Adrenal gland (tissue), 12 donors: ENCODE data around the gene HS3ST5. TPM values are rescaled to one million over a fixed set of nuclear protein-coding genes. Genes with fewer than 3 reads are reported as not detected.

Experiments
- DNase-seq, 7 donors: peaks; one replicate each; pipeline ENCODE4 v3.0.0-alpha.2; 2019 to 2020
- H3K27ac ChIP-seq, 5 donors: fragments of 200-600 bp; sonication (generic) in 4 of 5; 1 replicate in 3 of 5; 2 replicates in 2 of 5; pipeline versions ENCODE4 v1.5.1 to v1.8.0; 2016 to 2020; ENCODE audit warnings: mild to moderate bottlenecking in 1 of 5
- H3K27me3 ChIP-seq: fragments of 200-600 bp; 2 replicates; pipeline ENCODE4 v1.8.0; 2021
- H3K36me3 ChIP-seq, 2 donors: fragments of 200-600 bp; replicated peaks in 1 of 2; 1 replicate in 1 of 2; 2 replicates in 1 of 2; pipeline versions ENCODE4 v1.5.1 to v1.8.0; 2018 to 2022
- H3K4me1 ChIP-seq, 2 donors: fragments of 200-600 bp; replicated peaks in 1 of 2; 1 replicate in 1 of 2; 2 replicates in 1 of 2; pipeline versions ENCODE4 v1.5.1 to v1.8.0; 2018 to 2021
- H3K4me3 ChIP-seq, 4 donors: fragments of 200-600 bp; sonication (generic) in 3 of 4; one replicate each; pipeline ENCODE4 v1.5.1; 2016 to 2018
- H3K9me3 ChIP-seq, 3 donors: fragments of 200-600 bp; sonication (generic) in 1 of 3; replicated peaks in 1 of 3; 1 replicate in 2 of 3; 2 replicates in 1 of 3; pipeline versions ENCODE4 v1.5.1 to v1.8.0; 2016 to 2021
- CTCF ChIP-seq, 6 experiments: fragments of 450-650 bp in 4 of 6; fragments of 200-600 bp in 2 of 6; sonication (generic) in 1 of 6; IDR thresholded peaks; 1 replicate in 5 of 6; 2 replicates in 1 of 6; pipeline versions ENCODE4 v1.5.1 to v1.8.0; 2016 to 2021; ENCODE audit warnings: antibody characterized with exemption in 6 of 6, mild to moderate bottlenecking in 2 of 6, moderate library complexity in 1 of 6
- POLR2A ChIP-seq, 2 donors: fragments of 450-650 bp; IDR thresholded peaks; one replicate each; pipeline ENCODE4 v1.6.1; 2017; ENCODE audit warnings: antibody characterized with exemption in 2 of 2, mild to moderate bottlenecking in 2 of 2, moderate library complexity in 1 of 2
- WGBS, 4 donors: extraction: QIAGEN DNeasy Blood & Tissue Kit in 2 of 4; methylation state at CpG; one replicate each; pipeline versions ENCODE4 v1.1.5 to v1.1.7; 2013 to 2017; 5-methylcytosine and 5-hydroxymethylcytosine counted together
- intact Hi-C, 2 donors: fragments of 100-400 bp; cut with DNase I; formaldehyde crosslinking; loops; one replicate each; pipeline versions ENCODE4 v1.14.1 to v1.15.0; 2022 to 2023
- polyA plus RNA-seq, 3 donors: library from polyadenylated mRNA; stranded (reverse); fragments of 200-250 nt in 2 of 3; fragments of 350-450 nt in 1 of 3; fragmentation: Illumina TruSeq in 1 of 3; extraction: RNeasy Lipid Tissue Mini Kit (QIAGEN cat#74804) in 1 of 3; gene quantifications; one replicate each; pipeline ENCODE4 v1.2.3, GENCODE V29; 2013 to 2014
- total RNA-seq, 9 donors: library from RNA; depleted of rRNA in 4 of 9; stranded (reverse); fragments of >200 nt in 4 of 9; fragments of 120-200 nt in 1 of 9; fragmentation: NEBNext Ultra II Directional in 1 of 9; extraction: Animal tissue kit (Norgen Biotek cat#: 25700) in 1 of 9; gene quantifications; one replicate each; pipeline versions ENCODE4 v1.1.0 to v1.2.4, GENCODE V29; 2013 to 2023
- donor health status: healthy with polysubstance abuse.
- donor health status: Bipolar disorder and iron deficiency.
- donor health status: DM: yes; HTN: yes; CAD: no.
- donor health status: DM: no; HTN: no; CAD: no.
- donor health status: DM: no; HTN: no; CAD: no.
- donor health status: DM: yes; HTN: yes; CAD: no.

HS3ST5 gene
- total and polyA plus RNA-seq, 12 donors, result 0.04 to 0.78 (median 0.24) TPM; not detected in 5

- no peaks in the 10 kb centered on the region for H3K36me3 ChIP-seq
- WGBS, 4 donors, result 61 to 86% (median 82%) methylated on average over 3 of the region's 3 CpGs
These were observed 125.9 kb downstream of the HS3ST5 start for GRCh38 chr6:114216789-114217467.

GRCh38 chr6:114210467-114210866 lies 132.4 kb downstream of the HS3ST5 start:
- WGBS, 4 donors, result 76 to 92% (median 85%) methylated on average over 4 of the region's 4 CpGs
- DNase-seq, result no peak
- intact Hi-C loops, result no loop called here

More at GRCh38 chr6:114216789-114217467, 125.9 kb downstream of the HS3ST5 start:
- no peaks in the 10 kb centered on the region for H3K4me1 ChIP-seq
- no peak overlapping the region for H3K27ac ChIP-seq
- H3K27me3 ChIP-seq, result no peaks in the 10 kb centered on the region
- no peak for DNase-seq
- no peaks in the 10 kb centered on the region for H3K9me3 ChIP-seq
- no peak overlapping the region for H3K4me3 ChIP-seq
- TF ChIP-seq CTCF (IDR thresholded peaks at IDR 0.05) (no peak), POLR2A (IDR thresholded peaks at IDR 0.05) (no peak)
- intact Hi-C loops, result no loop called here

GRCh38 chr6:114203460-114203859 lies 139.4 kb downstream of the HS3ST5 start:
- no peak overlapping the region for H3K27ac ChIP-seq
- H3K4me1 ChIP-seq, result no peaks in the 10 kb centered on the region
- intact Hi-C loops, result no loop called here
- H3K4me3 ChIP-seq, result no peak overlapping the region
- no peaks in the 10 kb centered on the region for H3K27me3 ChIP-seq
- 81 to 96% (median 81%) methylated on average over 3 of the region's 3 CpGs for WGBS, 4 donors
- no peak for DNase-seq
- no peaks in the 10 kb centered on the region for H3K9me3 ChIP-seq
- no peak for TF ChIP-seq CTCF (IDR thresholded peaks at IDR 0.05)
- no peak for TF ChIP-seq POLR2A (IDR thresholded peaks at IDR 0.05)
- H3K36me3 ChIP-seq, result no peaks in the 10 kb centered on the region

More at GRCh38 chr6:114210467-114210866, 132.4 kb downstream of the HS3ST5 start:
- H3K4me3 ChIP-seq, result no peak overlapping the region
- H3K9me3 ChIP-seq, result no peaks in the 10 kb centered on the region
- H3K4me1 ChIP-seq, result no peaks in the 10 kb centered on the region
- H3K27ac ChIP-seq, result no peak overlapping the region
- no peaks in the 10 kb centered on the region for H3K27me3 ChIP-seq
- H3K36me3 ChIP-seq, result no peaks in the 10 kb centered on the region
- TF ChIP-seq POLR2A (IDR thresholded peaks at IDR 0.05) (no peak), CTCF (IDR thresholded peaks at IDR 0.05) (no peak)

- no peak for DNase-seq
- TF ChIP-seq CTCF (IDR thresholded peaks at IDR 0.05) (no peak), POLR2A (IDR thresholded peaks at IDR 0.05) (no peak)
- intact Hi-C loops, result no loop called here
These were observed 140.4 kb downstream of the HS3ST5 start for GRCh38 chr6:114202389-114202788.

More at GRCh38 chr6:114202389-114202788, 140.4 kb downstream of the HS3ST5 start:
- Histone ChIP-seq H3K36me3 (no peaks in the 10 kb centered on the region), H3K27me3 (no peaks in the 10 kb centered on the region), H3K4me1 (no peaks in the 10 kb centered on the region), H3K4me3 (no peak overlapping the region), H3K27ac (no peak overlapping the region), H3K9me3 (no peaks in the 10 kb centered on the region)
